ENCODE data around the gene MCF2.
A peak's percentile ranks its signal among the peaks of the same experiment; 100 is the strongest.

MCF2 gene

GRCh38 chrX:139725720-139726119 lies 17.8 kb upstream of the MCF2 start:
- no peak overlapping the region for H3K4me3 ChIP-seq (ENCODE audit: low read depth, low read length)
- no peak for TF ChIP-seq CTCF (IDR thresholded peaks at IDR 0.05; ENCODE audit: borderline replicate concordance, insufficient read depth, low read depth, low read length)

- TF ChIP-seq CTCF (IDR thresholded peaks at IDR 0.05; ENCODE audit: borderline replicate concordance, insufficient read depth, low read depth, low read length) = no peak
- H3K4me3 ChIP-seq (ENCODE audit: low read depth, low read length) = no peak overlapping the region
These were observed 16.7 kb upstream of the MCF2 start for GRCh38 chrX:139724626-139725025.

- no peak for TF ChIP-seq CTCF (IDR thresholded peaks at IDR 0.05; ENCODE audit: borderline replicate concordance, insufficient read depth, low read depth, low read length)
- H3K4me3 ChIP-seq (ENCODE audit: low read depth, low read length) = no peak overlapping the region
These were observed 13.0 kb upstream of the MCF2 start for GRCh38 chrX:139720979-139721378.

- H3K4me3 ChIP-seq (ENCODE audit: low read depth, low read length) = no peak overlapping the region
- TF ChIP-seq CTCF (IDR thresholded peaks at IDR 0.05; ENCODE audit: borderline replicate concordance, insufficient read depth, low read depth, low read length) = no peak
These were observed 12.2 kb upstream of the MCF2 start for GRCh38 chrX:139720136-139720535.

- H3K4me3 ChIP-seq (ENCODE audit: low read depth, low read length) = no peak overlapping the region
- no peak for TF ChIP-seq CTCF (IDR thresholded peaks at IDR 0.05; ENCODE audit: borderline replicate concordance, insufficient read depth, low read depth, low read length)
These were observed 5.3 kb downstream of the MCF2 start for GRCh38 chrX:139702658-139703057.

GRCh38 chrX:139692908-139693307 lies 15.1 kb downstream of the MCF2 start:
- TF ChIP-seq CTCF (IDR thresholded peaks at IDR 0.05; ENCODE audit: borderline replicate concordance, insufficient read depth, low read depth, low read length) = no peak
- no peak overlapping the region for H3K4me3 ChIP-seq (ENCODE audit: low read depth, low read length)

- no peak for TF ChIP-seq CTCF (IDR thresholded peaks at IDR 0.05; ENCODE audit: borderline replicate concordance, insufficient read depth, low read depth, low read length)
- peak overlapping the region; percentile 29 for H3K4me3 ChIP-seq (ENCODE audit: low read depth, low read length)
These were observed 15.5 kb downstream of the MCF2 start for GRCh38 chrX:139692506-139692849.

Data from GM12875 (cell line).